ENCODE data around the gene SHROOM3. TPM values are rescaled to one million over a fixed set of nuclear protein-coding genes. Genes with fewer than 3 reads are reported as not detected.
A peak's percentile ranks its signal among the peaks of the same experiment; 100 is the strongest.

The SHROOM3 gene
- total RNA-seq, 2 donors from 2014 or later, result not detected

DNA sequence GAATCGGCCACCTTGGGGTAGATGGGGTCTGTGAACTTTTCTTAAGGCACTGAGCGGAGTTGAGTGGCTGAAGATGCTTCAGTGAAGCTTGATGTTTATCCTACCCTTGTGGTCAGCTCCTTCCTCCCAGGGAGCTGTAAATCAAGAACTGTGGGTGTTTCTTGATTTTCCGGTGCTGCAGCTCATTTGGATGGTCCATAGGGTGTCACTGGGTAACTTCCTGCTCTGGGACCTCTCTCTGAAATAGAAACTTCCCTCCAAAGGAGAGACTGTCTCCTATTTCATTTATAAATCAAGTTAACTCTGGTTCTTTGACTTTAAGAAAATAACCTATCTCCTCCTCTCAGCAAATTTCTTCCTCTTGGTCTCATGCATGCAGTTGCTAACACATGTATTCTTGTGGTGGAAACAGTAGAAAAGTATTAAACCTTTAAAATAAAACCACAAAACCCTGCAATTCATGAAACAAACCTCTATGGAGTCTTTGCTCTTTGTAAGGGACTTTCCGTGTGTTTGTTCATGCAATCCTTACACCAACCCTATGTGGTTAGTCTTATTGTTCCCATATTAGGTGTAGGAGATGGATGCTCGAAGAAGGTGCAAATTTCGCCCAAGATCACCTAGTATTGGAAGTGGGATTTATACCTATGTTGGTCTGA is 110.3 kb downstream of the SHROOM3 start:
- Mint-ChIP-seq H3K27me3 (peaks cover 0 to 11% of the 10 kb centered on the region in 2 donors), H3K4me1 (ENCODE audit: low read depth in 2 of 2) (peaks cover 8 to 9% of the 10 kb centered on the region in 2 donors), H3K9me3 (no peaks in the 10 kb centered on the region), H3K4me3 (no peak overlapping the region), H3K27ac (peak overlapping the region in 1 of 2 donors; percentile 82), H3K36me3 (no peaks in the 10 kb centered on the region)
- peak in 1 of 2 donors; percentile 41 for ATAC-seq
- DNase-seq (ENCODE audit: low spot score), result no peak

DNA sequence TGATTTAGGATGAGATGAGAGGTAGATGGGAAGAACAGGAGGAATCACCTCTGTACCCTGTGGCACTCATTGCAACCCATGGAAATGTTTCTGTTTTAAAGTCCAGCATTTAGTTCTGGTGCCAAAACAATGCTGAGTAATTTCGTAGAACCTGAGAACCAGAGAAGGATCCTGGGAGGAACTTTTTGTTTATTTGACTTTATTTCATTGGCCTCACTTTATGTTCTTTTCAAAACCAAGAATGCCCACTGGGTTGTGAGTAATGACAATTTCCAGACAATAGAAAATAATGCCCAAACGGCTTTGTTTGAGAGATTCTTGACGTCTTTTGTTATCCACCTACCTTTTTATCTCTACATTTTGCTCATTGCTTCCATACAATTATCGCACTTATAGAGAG is 111.3 kb downstream of the SHROOM3 start:
- H3K36me3 Mint-ChIP-seq, result no peaks in the 10 kb centered on the region
- no peak overlapping the region for H3K27ac Mint-ChIP-seq
- peaks cover 8 to 9% of the 10 kb centered on the region in 2 donors for H3K4me1 Mint-ChIP-seq (ENCODE audit: low read depth in 2 of 2)
- DNase-seq (ENCODE audit: low spot score) (no peak), ATAC-seq (no peak)
- no peak overlapping the region for H3K4me3 Mint-ChIP-seq
- no peaks in the 10 kb centered on the region for H3K9me3 Mint-ChIP-seq
- H3K27me3 Mint-ChIP-seq, result peaks cover 0 to 11% of the 10 kb centered on the region in 2 donors

DNA sequence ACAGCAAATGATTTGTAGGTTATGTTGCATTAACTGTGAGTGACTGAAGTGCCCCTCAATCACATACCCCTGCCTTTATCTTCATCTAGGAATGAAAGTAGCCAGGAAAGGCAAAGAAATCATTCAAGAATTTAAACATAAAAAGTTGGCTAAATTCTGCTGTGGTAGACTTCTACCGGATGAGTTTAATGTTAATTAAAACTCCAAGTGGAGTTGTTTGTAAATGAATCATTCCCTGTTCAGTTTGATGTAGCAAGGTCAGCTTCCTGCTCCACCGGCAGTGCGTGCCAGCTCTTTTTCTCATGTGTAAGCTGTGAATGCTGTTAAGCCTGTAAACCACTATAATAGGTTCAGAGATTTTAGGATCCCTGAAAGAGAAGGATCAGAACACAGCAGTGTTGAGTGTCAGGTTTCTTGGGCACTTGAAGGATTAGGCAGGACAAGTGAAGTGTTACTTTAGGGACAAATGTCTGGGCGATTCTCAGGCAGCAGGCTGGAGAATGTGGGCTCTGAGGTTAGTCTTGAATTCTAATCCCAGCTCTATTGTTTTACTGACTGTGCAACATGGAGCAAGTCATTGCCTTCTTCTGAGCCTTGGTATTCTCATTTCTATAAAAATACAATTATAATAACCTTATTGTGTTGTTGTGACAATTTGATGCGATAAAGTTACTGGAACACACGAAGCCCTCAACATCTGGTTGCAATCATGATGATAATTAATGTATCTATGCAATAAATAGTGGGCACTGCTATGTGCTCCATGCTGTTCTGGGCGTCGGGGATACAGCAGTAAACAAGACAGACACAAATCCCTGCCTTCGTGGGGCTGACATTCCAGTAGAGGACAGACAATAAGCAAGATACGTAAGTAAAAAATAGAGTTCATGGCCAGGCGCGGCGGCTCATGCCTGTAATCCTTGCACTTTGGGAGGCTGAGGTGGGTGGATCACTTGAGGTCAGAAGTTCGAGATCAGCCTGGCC is 112.0 kb downstream of the SHROOM3 start:
- Mint-ChIP-seq H3K27me3 (peaks cover 0 to 11% of the 10 kb centered on the region in 2 donors), H3K4me1 (ENCODE audit: low read depth in 2 of 2) (peaks cover 8 to 9% of the 10 kb centered on the region in 2 donors), H3K27ac (no peak overlapping the region), H3K9me3 (no peaks in the 10 kb centered on the region), H3K36me3 (no peaks in the 10 kb centered on the region), H3K4me3 (no peak overlapping the region)
- DNase-seq (ENCODE audit: low spot score) (no peak), ATAC-seq (no peak)

DNA sequence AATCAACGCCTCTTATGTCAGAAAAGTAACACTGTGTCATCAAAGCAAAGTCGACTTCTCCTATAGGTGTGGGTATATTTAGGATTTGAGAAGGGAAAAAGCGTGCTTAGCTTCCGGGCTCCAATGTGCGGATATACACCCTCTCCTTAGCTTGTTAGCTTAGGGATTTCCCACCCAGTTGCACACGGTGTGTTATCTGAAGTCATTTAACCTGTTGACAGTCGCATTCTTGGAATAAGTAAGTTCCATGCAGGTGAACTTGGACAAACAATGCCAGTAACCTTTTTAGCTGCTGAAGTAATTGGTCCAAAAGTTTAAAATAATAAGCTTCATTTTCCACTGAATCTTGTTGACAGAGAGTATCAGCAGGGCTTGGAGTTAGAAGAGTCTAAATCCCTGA is 113.7 kb downstream of the SHROOM3 start:
- Mint-ChIP-seq H3K4me3 (no peak overlapping the region), H3K4me1 (ENCODE audit: low read depth in 2 of 2) (peaks cover 8 to 9% of the 10 kb centered on the region in 2 donors), H3K36me3 (no peaks in the 10 kb centered on the region), H3K27ac (no peak overlapping the region), H3K9me3 (no peaks in the 10 kb centered on the region), H3K27me3 (peaks cover 0 to 11% of the 10 kb centered on the region in 2 donors)
- DNase-seq (ENCODE audit: low spot score) (no peak), ATAC-seq (no peak)

DNA sequence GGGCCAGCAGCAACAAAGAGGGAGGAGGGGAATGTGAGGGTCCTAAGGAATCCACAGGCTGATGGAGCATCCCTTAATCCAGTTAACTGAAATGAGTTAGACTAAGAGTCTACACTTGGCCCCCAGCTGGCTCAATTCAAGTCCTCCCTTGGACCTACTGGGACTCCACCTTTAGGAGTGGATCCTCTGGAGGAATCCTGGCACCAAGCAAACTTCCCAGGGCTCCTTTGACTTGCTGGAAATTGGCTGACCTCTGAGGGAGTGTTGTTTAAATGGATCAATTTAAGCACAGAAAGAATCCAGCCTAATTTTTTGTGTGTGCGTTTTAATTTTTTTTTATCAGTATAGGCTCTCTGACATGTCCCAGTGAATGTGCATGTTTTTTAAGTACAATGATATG is 114.7 kb downstream of the SHROOM3 start:
- no peak for ATAC-seq
- Mint-ChIP-seq H3K4me1 (ENCODE audit: low read depth in 2 of 2) (peaks cover 8 to 9% of the 10 kb centered on the region in 2 donors), H3K4me3 (no peak overlapping the region), H3K27me3 (peaks cover 0 to 11% of the 10 kb centered on the region in 2 donors), H3K27ac (no peak overlapping the region), H3K36me3 (no peaks in the 10 kb centered on the region), H3K9me3 (no peaks in the 10 kb centered on the region)
- no peak for DNase-seq (ENCODE audit: low spot score)

DNA sequence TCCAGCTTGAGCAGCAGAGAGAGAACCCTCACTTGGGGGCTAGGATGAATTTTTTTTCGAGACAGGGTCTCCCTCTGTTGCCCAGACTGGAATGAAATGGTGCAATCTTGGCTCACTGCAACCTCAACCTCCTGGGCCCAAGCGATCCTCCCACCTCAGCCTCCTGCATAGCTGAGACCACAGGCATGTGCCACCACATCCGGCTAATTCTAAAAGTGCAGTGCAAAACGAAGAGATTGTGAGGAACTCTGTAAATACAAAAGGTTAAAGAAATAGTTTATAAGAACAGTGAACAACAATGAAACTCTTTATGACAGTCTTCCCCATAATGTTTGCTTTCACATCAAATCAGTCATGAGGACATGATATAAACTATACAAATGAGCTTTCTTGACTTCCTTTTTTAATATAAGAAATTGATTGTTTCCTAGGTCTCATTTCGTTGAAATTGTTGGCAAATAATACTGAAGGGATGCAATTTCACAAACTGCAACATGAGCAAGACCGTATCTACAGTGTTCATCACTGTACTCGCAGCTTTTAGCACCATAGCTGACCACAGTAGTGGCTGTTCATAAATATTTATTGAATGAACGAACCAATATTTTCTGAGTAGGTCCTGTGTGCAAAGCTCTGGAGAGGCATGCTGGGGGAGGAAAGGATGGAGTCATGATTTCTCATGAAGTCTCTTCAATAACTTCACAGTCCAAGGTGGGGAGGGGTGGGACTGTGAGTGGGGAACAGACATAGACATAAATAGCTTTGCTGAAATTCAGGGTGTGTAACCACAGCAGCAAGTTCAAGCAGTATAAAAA is 116.1 kb downstream of the SHROOM3 start:
- Mint-ChIP-seq H3K27ac (no peak overlapping the region), H3K27me3 (peaks cover 0 to 4% of the 10 kb centered on the region in 2 donors), H3K4me1 (ENCODE audit: low read depth in 2 of 2) (no peaks in the 10 kb centered on the region), H3K36me3 (no peaks in the 10 kb centered on the region), H3K4me3 (no peak overlapping the region), H3K9me3 (no peaks in the 10 kb centered on the region)
- no peak for ATAC-seq
- DNase-seq (ENCODE audit: low spot score), result no peak

DNA sequence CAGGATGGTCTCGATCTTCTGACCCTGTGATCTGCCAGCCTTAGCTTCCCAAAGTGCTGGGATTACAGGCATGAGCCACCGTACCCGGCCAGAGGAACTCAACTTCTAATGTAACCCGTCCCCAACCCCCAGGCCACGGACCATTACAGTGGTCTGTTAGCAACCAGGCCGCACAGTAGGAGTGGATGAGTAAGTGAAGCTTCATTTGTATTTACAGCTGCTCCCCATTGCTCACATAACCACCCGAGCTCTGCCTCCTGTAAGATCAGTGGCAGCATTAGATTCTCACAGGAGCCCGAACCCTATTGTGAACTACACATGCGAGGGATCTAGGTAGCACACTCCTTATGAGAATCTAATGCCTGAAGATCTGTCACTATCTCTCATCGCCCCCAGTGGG is 119.6 kb downstream of the SHROOM3 start:
- ATAC-seq, result no peak
- Mint-ChIP-seq H3K36me3 (no peaks in the 10 kb centered on the region), H3K9me3 (no peaks in the 10 kb centered on the region), H3K27me3 (peaks cover 2 to 8% of the 10 kb centered on the region in 2 donors), H3K27ac (no peak overlapping the region), H3K4me1 (ENCODE audit: low read depth in 2 of 2) (no peaks in the 10 kb centered on the region), H3K4me3 (no peak overlapping the region)
- DNase-seq (ENCODE audit: low spot score), result no peak

DNA sequence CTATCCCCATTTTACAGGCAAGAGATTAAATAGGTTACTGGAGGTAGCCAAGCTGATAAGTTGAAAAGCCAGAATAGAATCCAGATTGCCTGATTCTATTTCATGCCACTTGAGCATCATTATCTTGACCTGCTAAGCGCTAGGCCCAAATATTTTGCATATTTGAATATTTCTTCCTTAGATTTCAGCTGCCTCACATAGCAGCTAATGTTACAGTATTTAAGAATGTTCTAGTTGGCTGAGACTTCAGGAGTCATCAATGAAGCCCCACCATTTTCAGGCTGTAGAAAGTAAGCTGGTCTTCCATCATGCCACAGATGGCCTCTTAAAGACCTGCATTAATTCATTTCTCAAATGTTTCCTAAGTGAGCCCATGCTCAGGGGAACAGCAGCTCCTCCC is 121.4 kb downstream of the SHROOM3 start:
- H3K27ac Mint-ChIP-seq, result no peak overlapping the region
- no peaks in the 10 kb centered on the region for H3K36me3 Mint-ChIP-seq
- H3K9me3 Mint-ChIP-seq, result no peaks in the 10 kb centered on the region
- H3K4me1 Mint-ChIP-seq (ENCODE audit: low read depth in 2 of 2), result no peaks in the 10 kb centered on the region
- ATAC-seq (no peak), DNase-seq (ENCODE audit: low spot score) (no peak)
- H3K4me3 Mint-ChIP-seq, result no peak overlapping the region
- peaks cover 6 to 24% of the 10 kb centered on the region in 2 donors for H3K27me3 Mint-ChIP-seq

DNA sequence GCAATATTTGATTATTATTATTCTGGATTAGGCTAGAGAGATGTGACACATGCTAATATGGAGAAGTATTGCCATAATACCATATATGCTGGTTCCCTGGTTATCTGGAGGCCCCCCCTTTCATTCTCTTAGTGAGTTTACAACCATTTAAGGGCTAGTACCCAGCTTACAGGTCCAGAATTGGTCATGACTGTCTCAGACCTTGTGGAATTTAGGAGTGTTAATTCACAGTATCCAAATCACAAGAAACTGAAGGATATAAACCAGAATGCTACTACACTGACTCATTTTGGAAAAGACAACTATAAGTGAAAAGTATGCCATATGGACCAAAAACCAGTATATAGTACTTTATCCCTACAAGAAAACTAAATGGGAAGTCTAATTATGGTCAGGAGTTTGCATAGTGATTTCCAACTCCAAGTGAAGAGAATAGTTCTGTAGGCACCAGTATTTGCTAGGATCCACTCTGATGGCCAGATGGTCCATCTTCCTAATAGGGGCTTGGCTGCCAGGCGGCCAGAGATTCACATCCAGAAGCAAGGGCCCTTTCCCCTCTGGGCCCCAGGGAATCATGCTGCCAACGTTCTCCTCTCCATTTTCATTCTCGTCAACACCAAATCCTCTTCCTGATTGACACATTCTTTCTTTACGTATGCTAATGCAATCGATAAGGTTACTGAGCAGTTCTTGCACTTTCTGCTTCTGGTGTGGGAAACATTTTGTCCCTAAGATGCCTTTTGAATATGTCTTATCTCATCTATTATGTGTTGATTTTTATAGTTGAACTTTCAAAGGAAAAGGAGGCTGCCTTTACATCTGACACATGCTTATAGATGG is 123.6 kb downstream of the SHROOM3 start:
- H3K9me3 Mint-ChIP-seq, result no peaks in the 10 kb centered on the region
- no peak overlapping the region for H3K27ac Mint-ChIP-seq
- H3K4me3 Mint-ChIP-seq, result no peak overlapping the region
- H3K27me3 Mint-ChIP-seq, result peaks cover 6 to 24% of the 10 kb centered on the region in 2 donors
- ATAC-seq (no peak), DNase-seq (ENCODE audit: low spot score) (no peak)
- H3K4me1 Mint-ChIP-seq (ENCODE audit: low read depth in 2 of 2), result peaks cover 0 to 4% of the 10 kb centered on the region in 2 donors
- H3K36me3 Mint-ChIP-seq, result no peaks in the 10 kb centered on the region

DNA sequence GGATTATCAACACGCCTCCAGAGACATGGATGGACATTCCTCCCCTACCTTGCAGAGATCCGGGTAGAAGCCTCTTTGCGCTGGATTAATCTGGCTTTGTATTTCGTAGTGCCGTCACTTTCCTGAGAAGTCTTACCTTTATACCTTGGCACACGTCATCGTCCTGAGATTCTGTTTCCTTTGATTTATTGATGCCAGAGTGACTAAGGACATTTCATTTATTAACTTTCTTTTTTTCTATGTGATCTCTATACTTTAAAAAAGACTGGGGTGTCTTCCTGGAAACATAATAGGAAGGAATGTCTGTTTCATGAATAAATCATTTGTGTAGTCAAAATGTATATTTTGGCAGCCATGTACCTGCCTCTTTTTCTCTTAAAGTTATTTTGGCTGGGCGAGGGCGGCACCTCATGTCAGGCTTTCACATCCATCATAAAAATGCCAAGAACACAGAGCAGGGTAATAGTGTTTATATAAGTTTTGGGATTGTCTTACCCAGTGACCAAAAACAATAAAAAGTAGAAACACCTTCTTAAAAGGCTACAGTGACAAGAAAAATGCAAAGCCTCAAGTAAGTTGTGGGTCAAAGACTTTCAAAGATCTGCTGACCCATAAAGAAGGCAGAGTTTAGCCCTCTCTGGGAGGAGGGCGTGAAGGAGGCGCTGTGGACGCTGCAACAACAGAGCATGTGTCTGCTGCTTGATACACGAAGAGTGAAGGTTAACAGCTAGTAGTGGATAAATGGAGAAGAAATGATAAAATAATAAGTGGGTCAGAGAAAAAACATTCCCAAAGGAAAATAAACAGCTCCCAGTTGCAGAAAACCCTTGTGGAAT is 124.4 kb downstream of the SHROOM3 start:
- Mint-ChIP-seq H3K27me3 (peaks cover 6 to 24% of the 10 kb centered on the region in 2 donors), H3K4me3 (no peak overlapping the region), H3K36me3 (no peaks in the 10 kb centered on the region), H3K27ac (no peak overlapping the region), H3K4me1 (ENCODE audit: low read depth in 2 of 2) (peaks cover 0 to 4% of the 10 kb centered on the region in 2 donors), H3K9me3 (no peaks in the 10 kb centered on the region)
- DNase-seq (ENCODE audit: low spot score) (no peak), ATAC-seq (no peak)

DNA sequence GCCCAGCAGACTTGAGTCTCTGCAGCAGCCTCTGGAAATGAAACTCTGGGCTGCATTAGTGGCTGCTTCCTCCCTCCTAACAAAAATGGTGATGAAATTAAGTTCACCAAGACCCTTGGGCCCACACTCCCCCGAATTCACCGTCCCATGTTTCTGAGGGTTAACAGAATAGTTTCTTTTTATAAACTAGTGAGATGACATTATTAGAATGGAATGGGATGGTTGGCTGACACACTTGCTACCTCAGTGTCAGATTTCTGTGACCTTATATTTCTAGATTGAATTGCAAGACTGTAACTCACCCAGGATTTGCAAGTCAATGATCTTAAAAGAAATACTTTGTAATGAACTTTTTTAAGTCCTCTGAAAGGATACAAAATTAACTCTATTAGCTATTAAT is 127.1 kb downstream of the SHROOM3 start:
- Mint-ChIP-seq H3K4me1 (ENCODE audit: low read depth in 2 of 2) (peaks cover 0 to 4% of the 10 kb centered on the region in 2 donors), H3K27ac (no peak overlapping the region), H3K9me3 (no peaks in the 10 kb centered on the region), H3K4me3 (no peak overlapping the region), H3K27me3 (peaks cover 5 to 24% of the 10 kb centered on the region in 2 donors), H3K36me3 (no peaks in the 10 kb centered on the region)
- ATAC-seq (no peak), DNase-seq (ENCODE audit: low spot score) (no peak)

DNA sequence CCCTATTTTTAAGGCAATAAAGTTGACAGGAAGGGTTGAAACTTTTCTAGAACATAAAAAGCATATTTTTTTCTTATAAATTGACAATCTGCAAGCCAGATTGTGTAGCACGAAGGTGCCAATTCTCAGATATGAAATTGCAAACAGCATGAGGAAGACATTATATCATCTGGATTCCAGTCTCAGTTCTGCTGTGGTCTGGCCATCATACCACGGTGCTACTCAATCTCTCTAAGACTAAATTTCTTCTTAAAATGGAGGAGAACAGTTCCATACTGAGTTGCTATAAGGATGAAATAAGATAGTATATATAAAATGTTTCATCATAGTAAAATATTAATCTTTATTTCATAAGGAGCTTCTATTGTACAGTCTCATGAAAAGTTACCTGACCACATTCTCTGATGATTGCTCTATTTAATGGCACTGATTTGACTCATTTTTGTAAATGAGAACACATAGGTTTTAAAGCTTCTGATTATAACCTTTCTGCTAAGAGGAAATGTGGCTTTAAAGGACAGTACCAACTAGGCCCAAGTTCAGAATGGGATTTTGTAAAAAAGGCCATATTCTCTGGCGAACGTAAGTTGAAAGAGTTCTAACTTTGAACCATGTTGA is 127.9 kb downstream of the SHROOM3 start:
- H3K27me3 Mint-ChIP-seq, result peaks cover 5 to 24% of the 10 kb centered on the region in 2 donors
- H3K4me1 Mint-ChIP-seq (ENCODE audit: low read depth in 2 of 2), result peaks cover 0 to 4% of the 10 kb centered on the region in 2 donors
- no peaks in the 10 kb centered on the region for H3K9me3 Mint-ChIP-seq
- no peak for ATAC-seq
- no peak for DNase-seq (ENCODE audit: low spot score)
- no peaks in the 10 kb centered on the region for H3K36me3 Mint-ChIP-seq
- H3K4me3 Mint-ChIP-seq, result no peak overlapping the region
- no peak overlapping the region for H3K27ac Mint-ChIP-seq
